H1 (cell line): ENCODE measurements around the gene MRFAP1. TPM values are rescaled to one million over a fixed set of nuclear protein-coding genes. Genes with fewer than 3 reads are reported as not detected.

Experiments used
- CTCF ChIA-PET: fragments of 300-600 bp; sonication (Branson Sonifier 250); formaldehyde crosslinking; loops from one replicate; lab custom pipeline; 2021; ENCODE audit not compliant: partially characterized antibody; lab: Charles Lee
- POLR2A ChIA-PET: fragments of 300-600 bp; sonication (Branson Sonifier 250); formaldehyde crosslinking; loops from one replicate; lab custom pipeline; 2021; ENCODE audit warnings: inconsistent platforms; ENCODE audit not compliant: partially characterized antibody; lab: Charles Lee
- DNase-seq, 2 experiments: peaks; one replicate each; pipeline versions ENCODE4 v3.0.0 to v3.0.0-alpha.2; 2010 to 2022; ENCODE audit warnings: low spot score in 2 of 2, low read depth in 1 of 2, mixed read lengths in 1 of 2
- FAIRE-seq: peaks from 2 replicates; lab custom pipeline; 2011; peaks lifted over from hg19 to GRCh38; lab: Jason Lieb, UNC
- H2AFZ ChIP-seq: 2 replicates; pipeline ENCODE4 v1.8.1; 2012; ENCODE audit warnings: low read length, inconsistent platforms
- H2AK5ac ChIP-seq: 2 replicates; pipeline ENCODE4 v1.6.1; 2013; ENCODE audit warnings: low read depth, low read length
- H2BK120ac ChIP-seq: replicated peaks from 2 replicates; pipeline ENCODE3; 2013; ENCODE audit warnings: low read depth, low read length, inconsistent platforms
- H2BK12ac ChIP-seq: 2 replicates; pipeline ENCODE4 v1.6.1; 2013; ENCODE audit warnings: low read depth, low read length
- H2BK15ac ChIP-seq: 2 replicates; pipeline ENCODE4 v1.6.1; 2013; ENCODE audit warnings: low read length
- H2BK20ac ChIP-seq: 2 replicates; pipeline ENCODE4 v1.6.1; 2013; ENCODE audit warnings: low read length
- H2BK5ac ChIP-seq: 2 replicates; pipeline ENCODE4 v1.6.1; 2013; ENCODE audit warnings: low read depth, low read length
- H3K14ac ChIP-seq: 2 replicates; pipeline ENCODE4 v1.6.1; 2013; ENCODE audit warnings: inconsistent platforms; ENCODE audit not compliant: insufficient read length
- H3K18ac ChIP-seq: 2 replicates; pipeline ENCODE4 v1.6.1; 2013; ENCODE audit warnings: low read length; ENCODE audit errors: extremely low read depth
- H3K23ac ChIP-seq: 2 replicates; pipeline ENCODE4 v1.6.1; 2013; ENCODE audit warnings: inconsistent platforms; ENCODE audit not compliant: insufficient read length
- H3K23me2 ChIP-seq: 2 replicates; pipeline ENCODE4 v1.6.1; 2013; ENCODE audit warnings: low read depth, low read length
- H3K27ac ChIP-seq: 2 replicates; pipeline ENCODE4 v1.6.1; 2011; ENCODE audit warnings: low read depth, low read length, inconsistent platforms
- H3K27me3 ChIP-seq, 4 experiments: replicated peaks in 1 of 4; 1 replicate in 1 of 4; 2 replicates in 3 of 4; pipeline versions ENCODE4 v1.6.1 to v1.8.1; 2011 to 2013; ENCODE audit warnings: low read length in 3 of 4, mild to moderate bottlenecking in 3 of 4, inconsistent platforms in 2 of 4, mixed read lengths in 2 of 4, moderate library complexity in 1 of 4; ENCODE audit not compliant: control insufficient read depth in 3 of 4, insufficient read depth in 3 of 4; ENCODE audit errors: extremely low read depth in 1 of 4
- H3K36me3 ChIP-seq, 4 experiments: 2 replicates each; pipeline versions ENCODE4 v1.6.1 to v1.8.1; 2011 to 2013; ENCODE audit warnings: mild to moderate bottlenecking in 4 of 4, low read length in 3 of 4, moderate library complexity in 2 of 4, control low read depth in 1 of 4, inconsistent platforms in 1 of 4; ENCODE audit not compliant: insufficient read depth in 4 of 4, control insufficient read depth in 2 of 4
- H3K4ac ChIP-seq: replicated peaks from 2 replicates; pipeline ENCODE3; 2013; ENCODE audit warnings: low read length, low read depth, mixed read lengths, inconsistent platforms; ENCODE audit not compliant: insufficient read length
- H3K4me1 ChIP-seq, 4 experiments: replicated peaks in 1 of 4; 1 replicate in 1 of 4; 2 replicates in 3 of 4; pipeline versions ENCODE4 v1.6.1 to v1.8.1; 2011 to 2013; ENCODE audit warnings: low read length in 3 of 4, inconsistent platforms in 2 of 4, mixed read lengths in 1 of 4; ENCODE audit not compliant: insufficient read depth in 4 of 4, control insufficient read depth in 3 of 4
- H3K4me2 ChIP-seq, 2 experiments: 2 replicates each; pipeline versions ENCODE4 v1.6.1 to v1.8.1; 2011 to 2013; ENCODE audit warnings: low read depth in 2 of 2, low read length in 2 of 2, control low read depth in 1 of 2, inconsistent platforms in 1 of 2, mild to moderate bottlenecking in 1 of 2; ENCODE audit not compliant: insufficient read depth in 1 of 2
- H3K4me3 ChIP-seq, 4 experiments: fragments of 200-600, 300-600 bp in 1 of 4; sonication (generic), shearing (Covaris generic), sonication (Bioruptor Twin) in 1 of 4; 2 replicates each; pipeline versions ENCODE4 v1.5.1 to v1.8.1; 2011 to 2016; ENCODE audit warnings: low read length in 4 of 4, low read depth in 3 of 4, control low read depth in 2 of 4, inconsistent platforms in 2 of 4, mild to moderate bottlenecking in 2 of 4, mixed read lengths in 1 of 4, moderate library complexity in 1 of 4; ENCODE audit not compliant: insufficient read depth in 2 of 4; ENCODE audit errors: extremely low read depth in 1 of 4
- H3K56ac ChIP-seq: replicated peaks from 2 replicates; pipeline ENCODE3; 2013; ENCODE audit warnings: low read depth, mild to moderate bottlenecking, mixed read lengths, low read length, inconsistent platforms; ENCODE audit not compliant: insufficient read length
- H3K79me1 ChIP-seq: 2 replicates; pipeline ENCODE4 v1.6.1; 2013; ENCODE audit warnings: low read depth, low read length, control low read depth
- H3K79me2 ChIP-seq, 2 experiments: 2 replicates each; pipeline versions ENCODE4 v1.6.1 to v1.8.1; 2012 to 2013; ENCODE audit warnings: low read length in 2 of 2, mild to moderate bottlenecking in 2 of 2, inconsistent platforms in 1 of 2; ENCODE audit not compliant: insufficient read depth in 2 of 2, control insufficient read depth in 1 of 2
- H3K9ac ChIP-seq, 4 experiments: replicated peaks in 1 of 4; 1 replicate in 1 of 4; 2 replicates in 3 of 4; pipeline versions ENCODE4 v1.6.1 to v1.8.1; 2011 to 2013; ENCODE audit warnings: low read depth in 3 of 4, low read length in 3 of 4, control low read depth in 2 of 4, mild to moderate bottlenecking in 2 of 4, moderate library complexity in 2 of 4, inconsistent platforms in 1 of 4; ENCODE audit errors: extremely low read depth in 1 of 4
- H3K9me3 ChIP-seq, 2 experiments: 2 replicates each; pipeline versions ENCODE4 v1.6.1 to v1.8.1; 2012 to 2013; ENCODE audit warnings: mild to moderate bottlenecking in 2 of 2, moderate library complexity in 2 of 2, control low read depth in 1 of 2, inconsistent platforms in 1 of 2, low read depth in 1 of 2, low read length in 1 of 2, mixed read lengths in 1 of 2; ENCODE audit not compliant: insufficient read depth in 2 of 2
- H4K20me1 ChIP-seq, 2 experiments: replicated peaks in 1 of 2; 2 replicates each; pipeline versions ENCODE3 to v1.8.1; 2011 to 2013; ENCODE audit warnings: inconsistent platforms in 2 of 2, low read length in 2 of 2, mild to moderate bottlenecking in 1 of 2; ENCODE audit not compliant: insufficient read depth in 2 of 2, control insufficient read depth in 1 of 2
- H4K5ac ChIP-seq: 2 replicates; pipeline ENCODE4 v1.6.1; 2013; ENCODE audit warnings: low read length, low read depth, mixed read lengths, inconsistent platforms; ENCODE audit not compliant: insufficient read length
- H4K8ac ChIP-seq: 2 replicates; pipeline ENCODE4 v1.8.0; 2013; ENCODE audit warnings: mild to moderate bottlenecking, moderate library complexity, low read length, inconsistent platforms; ENCODE audit not compliant: insufficient read depth; ENCODE audit errors: extremely low read depth
- H4K91ac ChIP-seq: replicated peaks from 2 replicates; pipeline ENCODE3; 2013; ENCODE audit warnings: low read length, mixed read lengths, inconsistent platforms; ENCODE audit not compliant: insufficient read length
- HDAC6 ChIP-seq: IDR thresholded peaks from one replicate; pipeline ENCODE4 v1.7.1; 2012; ENCODE audit warnings: low read depth, mild to moderate bottlenecking, inconsistent platforms, low read length, moderate library complexity
- WGBS, 2 experiments: shearing (Covaris generic) in 1 of 2; methylation state at CpG; one replicate each; pipeline versions ENCODE4 v1.1.6 to v1.1.7; 2013 to 2015; ENCODE audit warnings: low lambda C conversion rate in 2 of 2, mixed read lengths in 2 of 2, inconsistent platforms in 1 of 2, low coverage in 1 of 2, missing lambda C conversion rate in 1 of 2; ENCODE audit not compliant: insufficient replicate concordance in 2 of 2, insufficient coverage in 1 of 2, insufficient read length in 1 of 2; ENCODE audit errors: extremely low coverage in 1 of 2, missing lambda C conversion rate in 1 of 2; 5-methylcytosine and 5-hydroxymethylcytosine counted together
- polyA plus RNA-seq, 7 experiments: library from polyadenylated mRNA; depleted of rRNA in 3 of 7; stranded (reverse) in 5 of 7; unstranded in 2 of 7; fragments of >200 nt in 5 of 7; fragments of 200-250 nt in 2 of 7; gene quantifications; 1 replicate in 5 of 7; 2 replicates in 1 of 7; 4 replicates in 1 of 7; pipeline versions ENCODE4 v1.2.1 to v1.2.3, GENCODE V29; 2011 to 2013; ENCODE audit warnings: missing spikeins in 2 of 7, mixed read lengths in 2 of 7
- total RNA-seq: library from RNA; stranded (reverse); fragmentation: NEBNext Ultra II Directional; extraction: Animal tissue kit (Norgen Biotek cat#: 25700); gene quantifications from 2 replicates; pipeline ENCODE4 v1.2.1, GENCODE V29; 2021

MRFAP1 gene
- total and polyA plus RNA-seq, 2 of the 8 experiments (the other 6 are each of a cell fraction or from before 2014, with no cell fraction given): 108 to 307 TPM

- Histone ChIP-seq H3K4me1 (no peaks in the 10 kb centered on the region), H2BK20ac (no peak overlapping the region), H3K9me3 (no peaks in the 10 kb centered on the region), H3K9ac (no peak overlapping the region), H3K4me2 (no peak overlapping the region), H3K4ac (no peak overlapping the region), H2AK5ac (no peak overlapping the region), H2BK5ac (no peak overlapping the region), H4K20me1 (peaks cover 0 to 4% of the 10 kb centered on the region in 2 experiments), H3K27me3 (no peaks in the 10 kb centered on the region), H3K36me3 (no peaks in the 10 kb centered on the region; a peak in 1 of 8 replicates), H4K5ac (no peak overlapping the region), H3K14ac (no peak overlapping the region), H2BK12ac (no peak overlapping the region), H2AFZ (no peak overlapping the region), H3K23ac (no peak overlapping the region), H4K91ac (no peak overlapping the region), H3K27ac (no peak overlapping the region), H3K4me3 (no peak overlapping the region), H3K79me2 (no peaks in the 10 kb centered on the region), H3K79me1 (no peaks in the 10 kb centered on the region), H3K23me2 (no peaks in the 10 kb centered on the region; the same call in 1 of the 2 replicates), H3K56ac (no peak overlapping the region), H2BK15ac (no peak overlapping the region), H2BK120ac (no peak overlapping the region), H4K8ac (no peak overlapping the region; the same call in 1 of the 2 replicates), H3K18ac (no peak overlapping the region)
- 84% methylated on average over 11 of the region's 11 CpGs; no CpG with 5 or more reads in 1 of the 2 experiments for WGBS, 2 experiments
- no peak for TF ChIP-seq HDAC6
- ChIA-PET CTCF (interaction anchor here (0.8 to 1.4 kb wide), 5 partner anchors 12 to 364 kb away, joined by 3 to 4 read pairs (median 3); no protein-coding TSS in a partner anchor), POLR2A (interaction anchor here (1.0 to 1.6 kb wide), 2 partner anchors 9 to 17 kb away, joined by 3 to 5 read pairs; no protein-coding TSS in a partner anchor)
- DNase-seq (no peak), FAIRE-seq (no peak)
Observed at GRCh38 chr4:6614701-6615230, 25.7 kb upstream of the MRFAP1 start.
